Measurements from ENCODE around the gene PLA2G4A.

DNA sequence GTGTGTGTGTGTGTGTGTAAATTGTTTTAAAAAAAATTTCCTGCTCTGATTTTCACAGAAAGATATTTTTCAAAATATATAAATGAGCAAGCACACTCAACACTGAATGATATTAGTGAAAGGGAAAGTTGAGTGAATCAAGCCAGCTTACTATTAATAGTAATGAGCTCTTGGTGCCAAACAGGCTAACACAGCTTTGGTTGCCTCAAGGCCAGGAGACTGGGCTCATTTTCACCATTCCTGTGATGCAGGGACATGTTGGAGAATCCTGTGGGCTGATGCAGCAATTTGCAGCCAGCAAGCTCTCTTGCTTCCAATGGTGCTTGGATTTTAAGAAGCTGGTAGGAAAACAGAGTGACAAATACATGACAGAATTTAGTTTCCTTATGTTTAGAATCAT lies 30.2 kb downstream of the PLA2G4A start:
- TF ChIP-seq CTCF (IDR thresholded peaks at IDR 0.05) = no peak
- TF ChIP-seq POLR2A (IDR thresholded peaks at IDR 0.05) = no peak

Measured in adrenal gland (tissue), 5 donors.